Mammary epithelial cell (primary cell): ENCODE measurements around the gene CCDC51.

Experiments
- CTCF ChIP-seq, 2 donors: IDR thresholded peaks in 1 of 2; conservative IDR thresholded peaks in 1 of 2; 2 replicates each; pipeline ENCODE4 v1.5.1; 2011 to 2012; ENCODE audit warnings: inconsistent platforms in 2 of 2, low read length in 2 of 2, mild to moderate bottlenecking in 2 of 2, control low read depth in 1 of 2, low read depth in 1 of 2; ENCODE audit not compliant: insufficient read depth in 1 of 2; ENCODE audit errors: extremely low read depth in 1 of 2
- EZH2 ChIP-seq: IDR thresholded peaks from 2 replicates; pipeline ENCODE4 v1.6.1; 2012; ENCODE audit warnings: low read length, inconsistent platforms, borderline replicate concordance

- TF ChIP-seq CTCF (conservative IDR thresholded peaks at IDR 0.05 in 1 of 2, IDR thresholded peaks at IDR 0.05 in 1 of 2; ENCODE audit: extremely low read depth in 1 of 2, insufficient read depth in 1 of 2, low read depth in 1 of 2, low read length in 2 of 2) (no peak), EZH2 (no peak)
Observed at GRCh38 chr3:48445277-48445882, 5.5 kb upstream of the CCDC51 start.
